Fibroblast of the aortic adventitia (primary cell): ENCODE data around the gene CSTF2. TPM values are rescaled to one million over a fixed set of nuclear protein-coding genes. Genes with fewer than 3 reads are reported as not detected.
A peak's percentile ranks its signal among the peaks of the same experiment; 100 is the strongest.
"Not testable (repeated sequence)": the region's sequence is repeated elsewhere in the genome, so short reads cannot be mapped to it uniquely, and the experiment has no call there.

Experiments used
- DNase-seq: peaks from one replicate; pipeline ENCODE4 v3.0.0-alpha.2; 2010; ENCODE audit warnings: low read depth
- H3K4me3 ChIP-seq: 2 replicates; pipeline ENCODE4 v1.5.1; 2011; ENCODE audit warnings: low read depth, mild to moderate bottlenecking, control low read depth, low read length, moderate library complexity
- total RNA-seq: library from RNA; depleted of rRNA; stranded (reverse); fragments of >200 nt; gene quantifications from 2 replicates; pipeline ENCODE4 v1.2.3, GENCODE V29; 2012; ENCODE audit warnings: low replicate concordance
- TF ChIP-seq, protein P1 (sequence below): IDR thresholded peaks from 2 replicates; pipeline ENCODE4 v1.5.1; 2011; ENCODE audit warnings: mild to moderate bottlenecking, low read length, control low read depth, inconsistent platforms; ENCODE audit not compliant: insufficient read depth

Gene CSTF2, protein sequence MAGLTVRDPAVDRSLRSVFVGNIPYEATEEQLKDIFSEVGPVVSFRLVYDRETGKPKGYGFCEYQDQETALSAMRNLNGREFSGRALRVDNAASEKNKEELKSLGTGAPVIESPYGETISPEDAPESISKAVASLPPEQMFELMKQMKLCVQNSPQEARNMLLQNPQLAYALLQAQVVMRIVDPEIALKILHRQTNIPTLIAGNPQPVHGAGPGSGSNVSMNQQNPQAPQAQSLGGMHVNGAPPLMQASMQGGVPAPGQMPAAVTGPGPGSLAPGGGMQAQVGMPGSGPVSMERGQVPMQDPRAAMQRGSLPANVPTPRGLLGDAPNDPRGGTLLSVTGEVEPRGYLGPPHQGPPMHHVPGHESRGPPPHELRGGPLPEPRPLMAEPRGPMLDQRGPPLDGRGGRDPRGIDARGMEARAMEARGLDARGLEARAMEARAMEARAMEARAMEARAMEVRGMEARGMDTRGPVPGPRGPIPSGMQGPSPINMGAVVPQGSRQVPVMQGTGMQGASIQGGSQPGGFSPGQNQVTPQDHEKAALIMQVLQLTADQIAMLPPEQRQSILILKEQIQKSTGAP
- 12.5 and 22.3 TPM in 2 replicates for total RNA-seq

DNA sequence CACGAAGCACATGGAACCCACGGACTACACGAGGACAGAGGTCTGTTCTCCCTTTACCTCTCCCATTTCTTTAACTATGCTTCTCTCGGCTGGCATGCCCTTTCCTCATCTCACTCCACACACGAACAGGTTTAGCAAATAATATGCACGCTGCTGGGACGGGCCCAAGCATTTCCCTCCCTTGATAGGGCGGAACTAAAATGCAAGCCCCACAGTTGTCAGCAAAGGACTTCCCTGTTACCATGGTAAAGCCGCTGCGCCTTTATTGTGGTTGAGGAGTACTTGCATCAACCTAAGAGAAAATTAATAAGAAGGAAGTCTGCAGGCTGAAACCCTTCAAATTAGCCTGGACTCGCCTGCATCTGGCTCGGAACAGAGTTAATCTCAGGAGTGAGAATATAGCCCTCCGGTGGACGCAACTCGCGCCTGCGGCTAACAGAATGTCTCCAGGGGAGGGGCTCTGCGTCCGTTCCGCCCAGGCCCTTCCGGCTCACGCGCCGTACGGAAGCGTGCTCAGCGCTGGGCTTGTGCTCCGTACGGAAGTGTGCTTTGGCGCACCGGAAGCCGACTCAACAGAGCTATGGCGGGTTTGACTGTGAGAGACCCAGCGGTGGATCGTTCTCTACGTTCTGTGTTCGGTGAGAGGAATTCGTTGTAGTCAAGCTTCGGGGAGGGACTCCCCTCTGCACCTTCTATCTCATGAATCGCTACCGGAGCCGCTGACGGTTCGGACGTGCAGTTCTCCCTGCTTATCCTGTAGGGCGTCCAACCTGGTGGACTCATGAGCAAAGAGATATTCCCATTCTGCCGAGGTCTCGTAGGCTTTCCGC lies at the start of gene CSTF2:
TSS of gene CSTF2 (plus strand) at position 555 of the 830 bp plus-strand sequence. CDS start at position 581, 26 bp downstream.
- TF ChIP-seq, protein P1, sequence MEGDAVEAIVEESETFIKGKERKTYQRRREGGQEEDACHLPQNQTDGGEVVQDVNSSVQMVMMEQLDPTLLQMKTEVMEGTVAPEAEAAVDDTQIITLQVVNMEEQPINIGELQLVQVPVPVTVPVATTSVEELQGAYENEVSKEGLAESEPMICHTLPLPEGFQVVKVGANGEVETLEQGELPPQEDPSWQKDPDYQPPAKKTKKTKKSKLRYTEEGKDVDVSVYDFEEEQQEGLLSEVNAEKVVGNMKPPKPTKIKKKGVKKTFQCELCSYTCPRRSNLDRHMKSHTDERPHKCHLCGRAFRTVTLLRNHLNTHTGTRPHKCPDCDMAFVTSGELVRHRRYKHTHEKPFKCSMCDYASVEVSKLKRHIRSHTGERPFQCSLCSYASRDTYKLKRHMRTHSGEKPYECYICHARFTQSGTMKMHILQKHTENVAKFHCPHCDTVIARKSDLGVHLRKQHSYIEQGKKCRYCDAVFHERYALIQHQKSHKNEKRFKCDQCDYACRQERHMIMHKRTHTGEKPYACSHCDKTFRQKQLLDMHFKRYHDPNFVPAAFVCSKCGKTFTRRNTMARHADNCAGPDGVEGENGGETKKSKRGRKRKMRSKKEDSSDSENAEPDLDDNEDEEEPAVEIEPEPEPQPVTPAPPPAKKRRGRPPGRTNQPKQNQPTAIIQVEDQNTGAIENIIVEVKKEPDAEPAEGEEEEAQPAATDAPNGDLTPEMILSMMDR = peak; percentile 22
- peak; percentile 78 for DNase-seq
- H3K4me3 ChIP-seq = peak within 1 kb of the TSS; percentile 82

DNA sequence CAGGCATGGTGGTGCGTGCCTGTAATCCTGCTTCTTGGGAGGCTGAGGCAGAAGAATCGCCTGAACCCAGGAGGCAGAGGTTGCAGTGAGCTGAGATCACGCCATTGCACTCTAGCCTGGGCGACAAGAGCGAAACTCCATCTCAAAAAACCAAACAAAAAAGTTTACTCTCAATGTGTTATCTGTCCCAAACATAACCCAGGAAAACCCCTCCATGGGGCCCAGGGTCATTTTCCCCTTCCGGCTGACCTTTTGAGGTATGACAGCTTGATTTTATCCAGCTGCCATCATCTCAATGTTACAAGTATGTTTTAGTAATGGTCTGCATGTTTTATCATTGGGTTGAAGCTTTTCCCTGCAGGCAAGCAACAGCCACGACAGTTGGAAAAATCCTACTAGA lies 23.8 kb upstream of the CSTF2 start:
- H3K4me3 ChIP-seq, DNase-seq: not testable (repeated sequence)

DNA sequence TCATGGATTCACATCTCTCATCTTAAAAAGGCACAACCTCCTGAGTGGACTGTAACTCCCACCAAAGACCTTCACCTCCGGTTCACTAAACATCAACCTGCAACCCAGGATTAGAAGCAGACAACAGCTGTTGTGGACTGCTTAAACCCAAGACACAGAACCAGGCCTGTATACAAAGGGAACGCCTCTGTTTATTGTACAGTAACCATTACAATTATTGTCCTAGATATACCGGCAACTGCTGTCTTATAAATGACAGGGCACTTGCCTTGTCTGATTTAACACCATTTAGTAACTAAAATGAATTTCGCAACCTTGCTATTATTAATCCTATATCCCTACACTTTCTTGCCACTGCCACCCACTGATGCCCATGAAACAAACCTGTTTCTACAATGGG lies 22.8 kb upstream of the CSTF2 start:
- TF ChIP-seq, protein P1 = no peak
- no peak for DNase-seq
- no peak overlapping the region for H3K4me3 ChIP-seq

DNA sequence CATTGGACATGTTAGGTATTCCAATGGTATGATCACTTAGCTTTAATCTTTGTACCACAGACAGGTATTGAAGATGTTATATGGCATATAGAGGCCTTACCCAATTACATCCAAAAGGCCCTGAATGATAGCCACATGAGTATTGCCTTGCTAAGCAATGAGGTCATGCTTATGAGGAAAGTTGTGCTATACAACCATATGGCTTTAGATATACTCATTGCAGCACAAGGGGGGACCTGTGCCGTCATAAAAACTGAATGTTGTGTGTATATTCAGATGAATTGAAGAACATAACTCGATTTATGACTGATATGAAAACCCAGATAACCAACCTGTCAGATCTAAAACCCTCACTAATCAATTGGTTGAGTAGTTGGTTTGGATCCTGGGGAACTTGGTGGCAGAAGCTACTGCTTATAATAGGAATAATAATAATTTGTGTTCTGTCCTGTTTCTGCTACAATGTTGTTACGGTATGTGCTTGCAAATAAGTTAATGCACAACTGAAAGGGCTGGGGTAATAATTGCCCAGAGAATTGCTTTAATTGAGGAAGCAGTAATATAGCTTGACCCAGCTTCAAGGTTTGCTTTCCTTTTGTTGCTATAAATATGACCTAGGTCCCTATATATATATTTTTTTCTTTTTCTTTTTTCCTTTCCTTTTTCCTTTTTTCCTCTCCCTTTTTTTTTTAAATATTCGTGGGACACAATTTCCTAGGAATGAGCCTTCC lies 21.5 kb upstream of the CSTF2 start:
- no peak overlapping the region for H3K4me3 ChIP-seq
- DNase-seq = no peak
- TF ChIP-seq, protein P1 = no peak

DNA sequence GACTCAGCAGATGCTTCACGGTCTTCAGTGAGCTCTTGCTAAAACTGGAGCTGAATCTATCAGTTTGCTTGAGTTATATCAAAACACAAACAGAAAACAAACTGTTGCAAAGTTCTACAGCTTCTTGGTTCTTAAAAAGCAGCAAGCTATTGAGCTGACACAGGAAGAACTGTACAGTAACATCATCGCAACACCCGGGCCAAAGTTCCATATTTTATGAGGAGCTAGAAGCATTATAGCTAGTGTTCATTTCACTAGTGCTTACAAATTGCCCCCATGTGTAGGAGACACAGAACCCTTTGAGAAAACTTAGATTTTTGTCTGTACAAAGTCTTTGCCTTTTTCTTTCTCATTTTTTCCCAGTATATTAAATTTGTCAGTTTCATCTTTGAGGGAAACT lies 17.3 kb upstream of the CSTF2 start:
- no peak for DNase-seq
- TF ChIP-seq, protein P1 = no peak
- H3K4me3 ChIP-seq = no peak overlapping the region

DNA sequence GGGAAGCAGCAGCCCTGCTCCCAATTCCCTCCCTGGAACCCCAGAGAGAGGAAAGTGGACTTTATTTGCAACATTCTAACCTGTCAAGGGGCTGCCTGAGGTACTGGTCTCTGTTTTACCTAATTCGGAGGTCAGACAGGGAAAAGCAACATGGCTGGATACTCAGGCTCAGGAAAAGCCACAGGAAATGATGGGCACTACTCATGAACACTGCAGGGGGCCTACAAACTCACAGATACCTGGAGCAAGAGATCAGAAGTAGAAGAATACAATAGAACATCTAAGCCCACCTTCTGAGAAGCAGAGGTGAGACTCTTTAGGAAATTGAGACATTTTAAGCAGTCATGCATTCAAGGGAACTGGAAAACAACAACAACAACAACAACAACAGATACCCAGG lies 15.4 kb upstream of the CSTF2 start:
- DNase-seq = no peak
- H3K4me3 ChIP-seq = no peak overlapping the region
- TF ChIP-seq, protein P1 = no peak

DNA sequence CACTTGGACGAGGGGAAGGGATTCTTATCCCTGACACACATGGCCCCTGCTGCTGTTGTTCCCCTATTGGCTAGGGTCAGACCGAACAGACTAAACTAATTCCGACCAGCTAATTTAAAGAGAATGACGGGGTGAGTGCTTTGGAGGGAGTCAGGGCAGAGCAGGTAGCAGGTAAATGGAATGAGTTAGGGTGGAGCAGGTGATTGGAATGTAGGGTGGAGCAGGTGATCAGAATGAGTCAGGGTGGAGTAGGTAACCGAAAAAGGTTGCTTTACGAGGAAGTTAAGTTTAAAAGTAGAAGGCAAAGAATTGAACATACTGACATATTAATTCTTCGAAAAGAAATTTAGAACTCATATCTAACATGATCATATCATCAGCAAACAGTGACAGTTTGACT lies 11.9 kb upstream of the CSTF2 start:
- H3K4me3 ChIP-seq, DNase-seq: not testable (repeated sequence)
